NOMO-1 treated with dmso at 0.1 percent for 144 hours (cell line): ENCODE data around the gene CCND2.
"Not testable (repeated sequence)": the region's sequence is repeated elsewhere in the genome, so short reads cannot be mapped to it uniquely, and the experiment has no call there.

Experiments
- DNase-seq: peaks from one replicate; lab custom pipeline; 2025; ENCODE audit not compliant: unreplicated experiment; lab: John Stamatoyannopoulos, UW

Gene CCND2

DNA sequence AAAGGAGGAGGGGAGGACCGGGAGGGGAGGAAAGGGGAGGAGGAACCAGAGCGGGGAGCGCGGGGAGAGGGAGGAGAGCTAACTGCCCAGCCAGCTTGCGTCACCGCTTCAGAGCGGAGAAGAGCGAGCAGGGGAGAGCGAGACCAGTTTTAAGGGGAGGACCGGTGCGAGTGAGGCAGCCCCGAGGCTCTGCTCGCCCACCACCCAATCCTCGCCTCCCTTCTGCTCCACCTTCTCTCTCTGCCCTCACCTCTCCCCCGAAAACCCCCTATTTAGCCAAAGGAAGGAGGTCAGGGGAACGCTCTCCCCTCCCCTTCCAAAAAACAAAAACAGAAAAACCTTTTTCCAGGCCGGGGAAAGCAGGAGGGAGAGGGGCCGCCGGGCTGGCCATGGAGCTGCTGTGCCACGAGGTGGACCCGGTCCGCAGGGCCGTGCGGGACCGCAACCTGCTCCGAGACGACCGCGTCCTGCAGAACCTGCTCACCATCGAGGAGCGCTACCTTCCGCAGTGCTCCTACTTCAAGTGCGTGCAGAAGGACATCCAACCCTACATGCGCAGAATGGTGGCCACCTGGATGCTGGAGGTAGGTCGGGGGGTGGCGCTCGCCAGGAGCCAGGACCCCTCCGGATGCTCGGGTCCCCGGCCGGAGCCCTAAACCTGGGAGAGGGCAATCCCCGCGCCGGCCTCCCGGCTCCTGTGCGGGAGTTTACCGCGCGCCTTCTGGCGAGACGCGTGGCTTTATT, at the start of gene CCND2:
Gene CCND2, plus strand, starts transcription at position 111 of the 744 bp plus-strand sequence. Its CDS starts 279 bp downstream, at position 390.
- no peak for DNase-seq

DNA sequence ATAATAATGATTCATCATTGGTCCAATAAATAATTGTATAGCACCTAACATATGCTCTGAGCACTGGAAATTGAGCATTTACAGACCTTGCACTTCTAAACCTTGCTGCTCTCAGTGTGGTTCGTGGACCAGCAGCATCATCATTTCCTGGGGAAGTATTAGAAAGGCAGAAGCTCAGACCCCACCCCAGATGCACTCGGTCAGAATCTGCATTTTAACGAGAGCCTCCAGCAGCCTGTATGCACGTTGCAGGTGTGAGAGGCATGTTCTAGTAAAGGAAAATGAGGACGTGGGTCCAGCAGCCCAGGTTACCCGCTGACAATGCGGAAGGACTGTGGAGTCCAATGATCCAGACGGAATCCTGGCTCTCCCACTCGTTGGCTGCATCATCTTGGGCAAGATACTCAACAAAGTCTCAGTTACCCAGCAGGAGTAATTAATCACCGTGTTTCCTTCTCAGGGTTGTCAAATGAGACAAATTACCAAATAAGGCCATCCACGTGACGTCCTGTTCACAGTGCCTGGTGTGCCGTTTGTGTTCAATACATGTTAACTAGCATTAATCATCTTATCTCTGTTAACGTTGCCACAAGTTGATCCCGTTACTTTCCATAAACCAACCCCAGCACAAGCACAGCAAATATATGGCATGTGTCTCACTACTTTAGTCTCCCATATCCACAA, 49.2 kb upstream of the CCND2 start:
- no peak for DNase-seq

DNA sequence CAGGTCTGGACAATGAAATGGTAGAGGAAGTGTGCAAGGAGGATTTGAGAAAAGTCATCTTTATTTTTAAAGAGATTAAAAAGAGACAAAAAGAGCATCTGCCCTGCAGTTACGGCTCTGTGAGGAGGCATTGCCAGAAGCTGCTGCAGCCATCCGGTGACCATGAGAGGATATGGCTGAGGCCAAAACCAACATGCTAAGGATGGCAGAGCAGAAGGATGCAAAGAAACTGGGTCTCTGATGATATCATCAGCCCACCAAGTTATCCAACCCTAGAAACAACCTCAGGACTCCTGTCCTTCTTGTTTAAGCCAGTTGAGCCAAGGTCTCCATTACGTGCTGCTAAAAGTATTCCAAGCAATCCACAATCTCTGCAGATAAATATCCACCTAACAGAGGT, 48.0 kb upstream of the CCND2 start:
- DNase-seq: no peak

DNA sequence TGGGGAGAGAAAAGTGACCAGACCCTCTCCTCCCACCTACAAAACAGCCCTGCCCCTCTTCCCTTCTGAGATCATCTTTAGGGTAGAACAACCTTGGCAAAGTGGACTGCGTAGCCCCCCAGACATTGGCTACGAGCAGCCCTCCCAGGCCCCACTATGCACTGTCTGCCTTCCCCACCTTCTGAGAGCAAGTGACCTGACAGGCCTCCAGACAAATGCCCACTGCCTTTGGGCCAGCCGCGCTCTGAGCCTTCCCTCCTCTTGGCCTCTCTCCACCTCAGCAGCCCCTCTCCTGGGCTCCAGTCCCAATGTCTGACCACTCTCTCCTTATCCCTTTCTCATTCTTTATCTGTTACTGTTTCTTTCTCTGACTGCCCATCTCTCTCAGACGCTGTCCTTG, 46.5 kb upstream of the CCND2 start:
- no peak for DNase-seq

DNA sequence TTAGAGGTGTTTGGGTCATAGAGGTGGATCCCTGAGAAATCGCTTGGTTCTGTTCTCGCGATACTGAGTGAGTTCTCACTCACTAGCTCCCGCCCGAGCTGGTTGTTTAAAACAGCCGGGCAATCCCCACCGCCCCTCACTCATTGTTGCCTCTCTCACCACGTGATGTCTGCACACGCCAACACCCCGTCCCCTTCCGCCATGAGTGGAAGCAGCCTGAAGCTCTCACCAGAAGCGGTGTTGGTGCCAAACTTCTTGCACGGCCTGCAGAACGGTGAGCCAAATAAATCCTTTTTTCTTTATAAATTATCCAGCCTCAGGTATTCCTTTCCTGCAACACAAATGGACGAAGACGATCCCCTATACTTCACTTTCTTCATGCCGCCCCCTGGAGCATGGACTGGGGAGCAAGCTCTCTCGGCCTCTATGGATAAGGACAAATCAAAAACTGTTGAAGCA, 45.4 kb upstream of the CCND2 start:
- DNase-seq: no peak

DNA sequence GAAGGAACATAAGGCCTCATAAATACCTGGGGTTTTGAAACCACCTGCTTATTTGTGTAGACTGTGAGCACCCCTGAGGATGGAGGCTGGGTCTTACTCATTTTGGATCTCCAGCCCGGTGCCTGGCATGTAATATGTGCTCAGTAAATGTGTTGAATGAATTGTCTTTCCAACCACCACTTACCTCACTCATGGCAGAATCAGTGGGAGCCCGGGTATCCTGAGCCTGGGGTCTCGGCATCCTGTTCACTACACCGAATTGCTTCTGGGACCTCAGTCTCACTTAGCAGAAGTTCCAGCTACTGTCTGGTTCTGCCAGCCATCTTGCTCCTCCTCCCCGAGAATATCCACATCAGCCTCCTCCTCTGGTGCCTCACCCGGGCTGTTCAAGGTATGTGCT, 43.0 kb upstream of the CCND2 start:
- no peak for DNase-seq

DNA sequence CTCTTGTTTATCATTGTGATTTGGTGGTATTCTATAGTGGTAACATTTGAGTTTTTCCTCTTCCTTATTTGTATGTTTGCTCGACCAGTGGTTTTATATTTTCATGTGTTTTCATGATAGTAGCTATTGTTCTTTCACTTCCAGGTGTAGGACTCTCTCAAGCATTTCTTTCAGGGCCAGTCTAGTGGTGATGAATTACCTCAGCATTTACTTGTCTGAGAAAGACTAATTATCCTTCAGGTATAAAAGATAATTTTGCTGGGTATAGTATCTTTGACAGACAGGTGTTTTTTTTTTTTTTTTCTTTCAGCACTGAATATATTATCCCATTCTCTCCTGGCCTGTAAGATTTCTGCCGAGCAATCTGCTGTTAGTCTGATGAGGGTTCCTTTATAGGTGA, 35.0 kb upstream of the CCND2 start:
- no peak for DNase-seq

DNA sequence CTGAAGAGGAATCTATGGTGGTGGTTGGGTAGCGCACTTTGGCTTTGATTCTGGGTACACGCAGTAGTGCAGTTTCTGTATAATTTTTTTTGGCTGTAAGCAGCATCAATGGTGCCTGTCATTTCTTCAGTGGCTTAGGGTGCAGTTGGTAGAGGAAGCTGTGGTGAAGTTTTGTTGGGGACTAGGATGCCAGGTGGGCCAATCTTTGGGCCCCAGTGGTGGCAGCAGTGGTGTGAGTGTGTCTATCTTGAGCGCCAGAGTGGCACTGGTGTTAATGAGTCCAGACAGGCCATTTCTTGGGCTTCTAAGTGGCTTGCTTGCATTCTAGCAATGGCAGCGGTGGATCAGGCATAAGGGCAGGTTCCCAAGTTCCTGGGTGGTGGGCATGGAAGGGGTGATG, 33.8 kb upstream of the CCND2 start:
- no peak for DNase-seq

DNA sequence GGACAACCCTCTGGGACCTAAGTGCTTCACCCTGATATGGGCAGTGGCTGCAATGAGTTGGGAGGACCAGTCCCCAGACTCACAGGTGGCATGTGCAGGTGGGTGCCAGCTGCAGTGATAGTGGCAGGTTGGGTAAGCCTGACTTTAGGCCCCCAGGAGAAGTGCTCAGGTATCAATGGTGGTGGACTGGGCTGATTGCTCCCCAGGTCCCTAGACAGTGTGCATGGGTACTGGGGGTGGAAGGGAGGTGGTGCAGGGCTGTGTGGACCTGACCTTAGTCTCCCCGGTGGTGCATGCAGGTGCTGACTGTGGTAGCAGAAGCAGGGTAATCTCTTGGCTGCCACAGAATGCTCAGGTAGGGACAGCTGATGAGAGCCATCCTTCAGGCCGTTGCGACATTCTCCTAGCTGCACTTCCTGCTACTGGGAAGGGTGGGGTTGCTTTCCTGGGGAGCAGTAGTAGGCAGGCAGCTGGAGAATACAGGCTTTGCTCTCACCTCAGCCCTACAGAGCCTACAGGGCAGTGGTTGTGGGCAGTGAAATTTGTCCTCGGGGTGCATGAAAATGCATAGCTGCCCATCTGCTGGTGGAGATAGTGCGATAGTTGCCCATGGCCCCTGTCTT, 33.3 kb upstream of the CCND2 start:
- DNase-seq: no peak

DNA sequence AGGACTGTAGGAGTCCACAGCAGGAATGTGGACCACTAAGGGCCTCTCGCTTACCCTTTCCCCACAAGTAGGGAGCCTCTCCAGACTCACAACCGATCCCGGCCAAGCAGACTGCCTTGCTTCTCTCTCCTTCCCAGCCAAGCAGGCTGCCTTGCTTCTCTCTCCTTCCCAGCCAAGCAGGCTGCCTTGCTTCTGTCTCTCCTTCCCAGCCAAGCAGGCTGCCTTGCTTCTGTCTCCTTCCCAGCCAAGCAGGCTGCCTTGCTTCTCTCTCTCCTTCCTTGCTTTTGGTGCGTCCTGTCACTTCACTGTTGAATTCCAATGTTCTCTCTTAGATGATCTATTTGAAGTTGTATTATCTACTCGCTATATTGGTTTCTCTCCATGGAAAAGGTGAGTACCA, 32.6 kb upstream of the CCND2 start:
- DNase-seq: no peak

DNA sequence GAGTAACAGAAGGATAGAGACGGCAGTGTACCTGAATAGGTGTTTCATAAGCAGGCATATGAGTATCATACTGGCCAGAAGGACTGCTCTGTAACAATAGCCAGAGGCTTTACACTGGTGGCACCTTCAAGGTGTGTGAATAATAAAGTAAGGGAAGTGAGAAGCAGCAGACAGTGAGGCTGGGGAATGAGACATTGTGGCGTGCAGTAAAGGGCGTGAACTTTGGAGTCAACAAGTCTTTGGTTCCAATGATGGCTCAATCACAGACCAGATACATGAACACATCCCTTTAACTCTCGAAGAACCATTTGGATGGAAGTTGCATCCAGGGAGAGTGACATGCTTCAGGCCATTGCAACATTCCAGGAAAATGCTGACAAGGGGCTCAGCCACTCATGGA, 32.0 kb upstream of the CCND2 start:
- no peak for DNase-seq

DNA sequence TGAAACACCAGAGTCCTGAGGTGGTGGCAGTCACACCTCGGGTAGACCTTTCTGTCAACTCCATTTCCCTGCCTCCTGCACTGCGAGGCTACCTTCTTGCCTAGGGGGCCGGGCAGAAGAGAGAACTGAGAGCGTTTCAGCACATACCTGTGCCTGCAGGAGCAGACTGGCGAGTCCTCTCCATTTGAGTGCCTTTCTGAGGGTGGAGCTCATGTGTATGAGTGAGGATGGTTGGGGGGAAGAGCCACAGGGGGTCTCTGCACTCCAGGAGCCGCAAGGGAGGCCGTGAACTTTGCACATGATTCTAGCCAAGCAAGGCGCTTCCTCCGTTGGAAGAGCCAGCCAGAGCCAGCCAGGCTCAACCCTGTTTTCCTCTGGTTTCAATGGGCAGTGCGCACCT, 31.0 kb upstream of the CCND2 start:
- no peak for DNase-seq

DNA sequence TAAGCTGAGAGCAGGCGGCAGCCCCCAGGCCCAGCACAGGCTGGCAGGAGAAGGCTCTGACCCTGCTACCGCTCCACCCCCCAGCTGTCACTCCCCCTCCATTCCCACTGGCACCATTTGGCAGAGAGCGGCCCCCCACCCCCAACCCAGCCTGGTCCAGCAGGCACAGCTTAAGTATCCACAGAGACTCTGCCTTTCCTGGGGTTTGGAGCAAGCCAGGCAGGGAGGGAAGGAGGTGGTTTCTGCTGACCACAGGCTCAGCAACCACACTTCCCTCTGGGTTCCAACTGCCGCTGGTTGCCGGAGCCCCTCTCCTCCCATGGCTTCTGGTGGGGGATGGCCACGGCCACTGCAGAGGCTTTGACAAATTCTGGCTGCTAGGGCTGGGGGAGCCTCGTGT, 30.5 kb upstream of the CCND2 start:
- no peak for DNase-seq

DNA sequence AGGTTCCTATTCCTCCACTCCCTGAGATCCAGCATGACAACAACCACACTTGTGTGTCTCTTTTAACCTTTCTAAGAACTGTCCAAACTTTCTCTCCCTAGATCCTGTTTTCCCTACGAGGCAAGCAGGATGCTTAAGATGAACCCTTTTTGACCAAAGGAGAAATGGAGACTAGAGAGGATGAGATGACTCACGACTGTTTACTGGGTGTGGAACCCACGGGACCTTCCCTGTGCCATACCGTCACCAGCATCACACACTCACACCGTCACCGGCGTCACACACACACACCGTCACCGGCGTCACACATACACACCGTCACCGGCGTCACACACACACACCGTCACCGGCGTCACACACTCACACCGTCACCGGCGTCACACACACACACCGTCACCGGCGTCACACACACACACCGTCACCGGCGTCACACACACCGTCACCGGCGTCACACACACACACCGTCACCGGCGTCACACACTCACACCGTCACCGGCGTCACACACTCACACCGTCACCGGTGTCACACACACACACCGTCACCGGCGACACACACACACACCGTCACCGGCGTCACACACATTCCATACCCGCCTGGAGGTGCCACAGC, 30.0 kb upstream of the CCND2 start:
- not testable (repeated sequence) for DNase-seq

DNA sequence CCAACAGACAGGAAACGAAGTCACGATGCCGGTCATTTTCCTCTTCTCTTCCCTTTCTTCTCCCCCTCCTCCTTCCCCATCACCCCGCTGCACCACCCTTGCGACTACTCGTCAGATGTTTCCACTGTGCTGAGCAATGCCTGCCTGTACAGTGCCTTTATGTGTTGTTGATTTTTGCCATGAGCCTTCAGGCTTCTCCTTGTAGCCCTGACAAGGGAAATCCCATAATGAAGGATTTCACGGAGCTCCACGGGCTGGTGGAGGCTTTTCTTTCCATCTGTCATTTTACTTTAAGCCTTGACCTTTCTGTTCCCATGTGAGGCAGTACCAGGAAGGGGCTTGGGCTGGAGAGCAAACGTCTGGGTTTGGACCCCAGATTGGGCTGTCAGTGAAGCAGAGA, 28.7 kb upstream of the CCND2 start:
- DNase-seq: no peak

DNA sequence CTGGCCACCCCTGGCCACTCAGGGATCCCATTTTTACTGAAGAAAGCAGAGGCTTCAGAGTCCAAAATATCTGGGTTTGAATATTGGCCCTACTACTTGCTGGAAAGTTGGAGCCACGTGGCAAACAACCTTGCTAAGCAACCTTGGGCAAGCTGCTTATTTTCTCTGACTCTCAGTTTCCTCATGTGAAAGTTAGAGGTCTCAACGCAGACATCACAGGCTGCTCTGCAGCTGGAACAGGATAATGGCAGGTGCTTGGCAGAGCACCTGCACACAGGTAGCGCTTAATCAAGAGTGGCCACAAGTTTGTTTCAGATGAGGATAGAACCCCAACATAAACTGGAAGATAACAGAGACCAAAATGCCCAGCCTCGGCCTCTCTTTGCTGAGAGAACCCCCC, 28.1 kb upstream of the CCND2 start:
- DNase-seq: no peak

DNA sequence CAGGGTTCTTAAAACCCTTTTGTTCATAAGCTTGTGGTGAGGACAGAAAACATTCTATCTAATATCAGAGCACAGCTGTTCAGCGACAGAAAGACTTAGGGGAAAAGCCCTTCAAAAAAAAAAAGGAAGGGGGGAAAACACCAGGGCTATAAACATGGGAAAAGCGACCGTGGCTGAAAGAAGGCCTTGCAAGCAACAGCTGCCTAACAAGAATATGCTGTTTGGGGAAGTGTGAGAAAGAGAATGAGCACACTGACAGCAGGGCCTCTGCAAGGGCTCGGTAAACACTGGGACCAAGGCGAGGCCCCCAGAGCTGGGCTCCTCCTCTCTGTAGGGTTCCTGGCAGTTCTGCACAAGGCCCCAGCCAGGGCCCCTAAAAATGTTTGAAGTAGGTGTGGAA, 27.4 kb upstream of the CCND2 start:
- DNase-seq: peak; percentile 5

DNA sequence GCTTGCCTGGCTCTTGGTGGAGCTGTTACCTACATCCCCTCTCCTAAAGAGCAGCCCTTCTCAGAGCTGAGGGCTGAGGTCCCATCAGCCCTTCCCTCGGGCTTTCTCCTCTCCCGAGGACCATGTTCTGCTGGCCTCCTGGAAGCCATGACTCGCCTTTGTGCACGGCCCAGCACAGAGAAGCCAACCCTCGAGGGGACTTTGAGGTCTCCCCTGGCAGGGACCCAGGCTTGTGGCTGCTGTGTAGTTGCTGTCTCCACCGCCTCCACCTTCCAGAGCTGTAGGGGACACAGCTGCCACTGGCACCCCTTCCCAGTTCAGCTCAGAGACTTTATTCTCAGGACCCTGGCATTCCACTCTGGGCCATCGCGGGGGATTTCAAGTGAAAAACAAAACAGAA, 22.9 kb upstream of the CCND2 start:
- no peak for DNase-seq

DNA sequence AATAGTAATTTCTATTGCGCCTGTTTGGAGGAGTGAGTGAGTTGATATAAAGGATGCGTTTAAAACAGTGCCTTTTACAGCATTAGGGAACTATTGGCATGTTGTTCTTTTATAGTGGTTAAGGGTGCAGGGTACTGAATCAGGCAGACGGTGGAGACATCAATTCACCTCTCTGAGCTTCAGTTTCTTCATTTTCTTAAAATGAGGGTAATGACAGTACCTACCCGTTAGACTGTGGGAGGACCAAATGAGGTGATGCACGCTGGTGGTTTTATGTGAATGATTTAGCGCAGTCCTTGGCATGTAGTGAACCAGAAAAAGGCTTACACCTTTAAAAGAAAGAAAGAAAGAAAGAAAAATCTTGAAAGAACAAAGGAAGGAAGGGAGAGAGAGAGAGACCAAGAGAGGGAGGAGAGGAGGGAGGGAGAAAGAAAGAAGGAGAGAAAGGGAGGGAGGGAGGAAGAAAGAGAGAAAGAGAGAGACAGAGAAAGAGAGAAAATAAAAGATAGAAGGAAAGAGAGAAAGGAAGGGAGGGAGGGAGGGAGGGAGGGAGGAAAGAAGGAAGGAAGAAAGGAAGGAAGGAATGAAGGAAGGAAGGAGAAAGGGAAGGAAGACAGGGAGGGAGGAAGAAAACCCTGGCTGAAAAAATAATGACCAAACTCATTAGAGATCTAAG, 22.2 kb upstream of the CCND2 start:
- no peak for DNase-seq

DNA sequence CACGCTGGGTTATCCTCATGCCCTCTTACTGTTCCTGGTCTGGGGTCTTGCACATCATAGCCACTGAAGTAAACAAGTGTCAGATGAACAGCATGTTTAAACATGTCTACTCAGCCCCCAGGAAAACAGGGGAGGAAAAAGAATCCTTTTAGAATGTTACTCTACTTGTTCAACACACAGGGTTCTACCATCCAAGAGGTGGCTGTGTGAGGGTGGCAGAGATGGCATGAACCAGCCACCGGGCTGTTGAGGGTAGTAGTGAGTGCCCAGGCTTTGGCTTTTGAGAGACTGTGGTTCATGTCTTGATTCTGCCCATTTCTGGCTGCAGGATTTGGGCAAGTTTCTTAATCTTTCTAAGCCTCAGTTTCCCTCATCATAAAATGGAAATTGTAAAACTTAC, 21.6 kb upstream of the CCND2 start:
- DNase-seq: no peak

DNA sequence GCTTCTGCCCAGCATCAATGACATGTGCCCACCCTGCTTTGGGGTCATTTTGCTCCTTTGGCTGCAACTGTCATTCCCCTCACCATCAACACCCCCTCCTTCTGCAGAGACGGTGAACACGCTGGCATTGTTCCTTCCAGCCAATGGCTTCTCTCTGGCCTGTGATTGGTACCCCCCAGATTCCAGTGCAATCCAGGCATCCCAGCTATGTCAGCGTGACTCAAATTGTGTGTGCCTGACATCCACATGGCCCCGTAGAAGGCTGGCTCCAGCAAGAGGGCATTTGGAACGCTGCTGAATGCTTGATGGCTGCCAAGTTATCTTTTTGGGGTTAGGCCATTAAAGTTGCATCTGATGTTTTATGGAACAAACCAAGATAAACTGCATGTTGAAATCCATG, 21.0 kb upstream of the CCND2 start:
- no peak for DNase-seq
